H1 (cell line): Measurements from ENCODE around the gene SKAP2. TPM values are rescaled to one million over a fixed set of nuclear protein-coding genes. Genes with fewer than 3 reads are reported as not detected.

ENCODE experiments used
- CTCF ChIA-PET: fragments of 300-600 bp; sonication (Branson Sonifier 250); formaldehyde crosslinking; loops from one replicate; lab custom pipeline; 2021; ENCODE audit not compliant: partially characterized antibody; lab: Charles Lee
- POLR2A ChIA-PET: fragments of 300-600 bp; sonication (Branson Sonifier 250); formaldehyde crosslinking; loops from one replicate; lab custom pipeline; 2021; ENCODE audit warnings: inconsistent platforms; ENCODE audit not compliant: partially characterized antibody; lab: Charles Lee
- DNase-seq, 2 experiments: peaks; one replicate each; pipeline versions ENCODE4 v3.0.0 to v3.0.0-alpha.2; 2010 to 2022; ENCODE audit warnings: low spot score in 2 of 2, low read depth in 1 of 2, mixed read lengths in 1 of 2
- FAIRE-seq: peaks from 2 replicates; lab custom pipeline; 2011; peaks lifted over from hg19 to GRCh38; lab: Jason Lieb, UNC
- H2AFZ ChIP-seq: 2 replicates; pipeline ENCODE4 v1.8.1; 2012; ENCODE audit warnings: low read length, inconsistent platforms
- H2AK5ac ChIP-seq: 2 replicates; pipeline ENCODE4 v1.6.1; 2013; ENCODE audit warnings: low read depth, low read length
- H2BK120ac ChIP-seq: replicated peaks from 2 replicates; pipeline ENCODE3; 2013; ENCODE audit warnings: low read depth, low read length, inconsistent platforms
- H2BK12ac ChIP-seq: 2 replicates; pipeline ENCODE4 v1.6.1; 2013; ENCODE audit warnings: low read depth, low read length
- H2BK15ac ChIP-seq: 2 replicates; pipeline ENCODE4 v1.6.1; 2013; ENCODE audit warnings: low read length
- H2BK20ac ChIP-seq: 2 replicates; pipeline ENCODE4 v1.6.1; 2013; ENCODE audit warnings: low read length
- H2BK5ac ChIP-seq: 2 replicates; pipeline ENCODE4 v1.6.1; 2013; ENCODE audit warnings: low read depth, low read length
- H3K14ac ChIP-seq: 2 replicates; pipeline ENCODE4 v1.6.1; 2013; ENCODE audit warnings: inconsistent platforms; ENCODE audit not compliant: insufficient read length
- H3K18ac ChIP-seq: 2 replicates; pipeline ENCODE4 v1.6.1; 2013; ENCODE audit warnings: low read length; ENCODE audit errors: extremely low read depth
- H3K23ac ChIP-seq: 2 replicates; pipeline ENCODE4 v1.6.1; 2013; ENCODE audit warnings: inconsistent platforms; ENCODE audit not compliant: insufficient read length
- H3K23me2 ChIP-seq: 2 replicates; pipeline ENCODE4 v1.6.1; 2013; ENCODE audit warnings: low read depth, low read length
- H3K27ac ChIP-seq: 2 replicates; pipeline ENCODE4 v1.6.1; 2011; ENCODE audit warnings: low read depth, low read length, inconsistent platforms
- H3K27me3 ChIP-seq, 4 experiments: replicated peaks in 1 of 4; 1 replicate in 1 of 4; 2 replicates in 3 of 4; pipeline versions ENCODE4 v1.6.1 to v1.8.1; 2011 to 2013; ENCODE audit warnings: low read length in 3 of 4, mild to moderate bottlenecking in 3 of 4, inconsistent platforms in 2 of 4, mixed read lengths in 2 of 4, moderate library complexity in 1 of 4; ENCODE audit not compliant: control insufficient read depth in 3 of 4, insufficient read depth in 3 of 4; ENCODE audit errors: extremely low read depth in 1 of 4
- H3K36me3 ChIP-seq, 4 experiments: 2 replicates each; pipeline versions ENCODE4 v1.6.1 to v1.8.1; 2011 to 2013; ENCODE audit warnings: mild to moderate bottlenecking in 4 of 4, low read length in 3 of 4, moderate library complexity in 2 of 4, control low read depth in 1 of 4, inconsistent platforms in 1 of 4; ENCODE audit not compliant: insufficient read depth in 4 of 4, control insufficient read depth in 2 of 4
- H3K4ac ChIP-seq: replicated peaks from 2 replicates; pipeline ENCODE3; 2013; ENCODE audit warnings: low read length, low read depth, mixed read lengths, inconsistent platforms; ENCODE audit not compliant: insufficient read length
- H3K4me1 ChIP-seq, 4 experiments: replicated peaks in 1 of 4; 1 replicate in 1 of 4; 2 replicates in 3 of 4; pipeline versions ENCODE4 v1.6.1 to v1.8.1; 2011 to 2013; ENCODE audit warnings: low read length in 3 of 4, inconsistent platforms in 2 of 4, mixed read lengths in 1 of 4; ENCODE audit not compliant: insufficient read depth in 4 of 4, control insufficient read depth in 3 of 4
- H3K4me2 ChIP-seq, 2 experiments: 2 replicates each; pipeline versions ENCODE4 v1.6.1 to v1.8.1; 2011 to 2013; ENCODE audit warnings: low read depth in 2 of 2, low read length in 2 of 2, control low read depth in 1 of 2, inconsistent platforms in 1 of 2, mild to moderate bottlenecking in 1 of 2; ENCODE audit not compliant: insufficient read depth in 1 of 2
- H3K4me3 ChIP-seq, 4 experiments: fragments of 200-600, 300-600 bp in 1 of 4; sonication (generic), shearing (Covaris generic), sonication (Bioruptor Twin) in 1 of 4; 2 replicates each; pipeline versions ENCODE4 v1.5.1 to v1.8.1; 2011 to 2016; ENCODE audit warnings: low read length in 4 of 4, low read depth in 3 of 4, control low read depth in 2 of 4, inconsistent platforms in 2 of 4, mild to moderate bottlenecking in 2 of 4, mixed read lengths in 1 of 4, moderate library complexity in 1 of 4; ENCODE audit not compliant: insufficient read depth in 2 of 4; ENCODE audit errors: extremely low read depth in 1 of 4
- H3K56ac ChIP-seq: replicated peaks from 2 replicates; pipeline ENCODE3; 2013; ENCODE audit warnings: low read depth, mild to moderate bottlenecking, mixed read lengths, low read length, inconsistent platforms; ENCODE audit not compliant: insufficient read length
- H3K79me1 ChIP-seq: 2 replicates; pipeline ENCODE4 v1.6.1; 2013; ENCODE audit warnings: low read depth, low read length, control low read depth
- H3K79me2 ChIP-seq, 2 experiments: 2 replicates each; pipeline versions ENCODE4 v1.6.1 to v1.8.1; 2012 to 2013; ENCODE audit warnings: low read length in 2 of 2, mild to moderate bottlenecking in 2 of 2, inconsistent platforms in 1 of 2; ENCODE audit not compliant: insufficient read depth in 2 of 2, control insufficient read depth in 1 of 2
- H3K9ac ChIP-seq, 4 experiments: replicated peaks in 1 of 4; 1 replicate in 1 of 4; 2 replicates in 3 of 4; pipeline versions ENCODE4 v1.6.1 to v1.8.1; 2011 to 2013; ENCODE audit warnings: low read depth in 3 of 4, low read length in 3 of 4, control low read depth in 2 of 4, mild to moderate bottlenecking in 2 of 4, moderate library complexity in 2 of 4, inconsistent platforms in 1 of 4; ENCODE audit errors: extremely low read depth in 1 of 4
- H3K9me3 ChIP-seq, 2 experiments: 2 replicates each; pipeline versions ENCODE4 v1.6.1 to v1.8.1; 2012 to 2013; ENCODE audit warnings: mild to moderate bottlenecking in 2 of 2, moderate library complexity in 2 of 2, control low read depth in 1 of 2, inconsistent platforms in 1 of 2, low read depth in 1 of 2, low read length in 1 of 2, mixed read lengths in 1 of 2; ENCODE audit not compliant: insufficient read depth in 2 of 2
- H4K20me1 ChIP-seq, 2 experiments: replicated peaks in 1 of 2; 2 replicates each; pipeline versions ENCODE3 to v1.8.1; 2011 to 2013; ENCODE audit warnings: inconsistent platforms in 2 of 2, low read length in 2 of 2, mild to moderate bottlenecking in 1 of 2; ENCODE audit not compliant: insufficient read depth in 2 of 2, control insufficient read depth in 1 of 2
- H4K5ac ChIP-seq: 2 replicates; pipeline ENCODE4 v1.6.1; 2013; ENCODE audit warnings: low read length, low read depth, mixed read lengths, inconsistent platforms; ENCODE audit not compliant: insufficient read length
- H4K8ac ChIP-seq: 2 replicates; pipeline ENCODE4 v1.8.0; 2013; ENCODE audit warnings: mild to moderate bottlenecking, moderate library complexity, low read length, inconsistent platforms; ENCODE audit not compliant: insufficient read depth; ENCODE audit errors: extremely low read depth
- H4K91ac ChIP-seq: replicated peaks from 2 replicates; pipeline ENCODE3; 2013; ENCODE audit warnings: low read length, mixed read lengths, inconsistent platforms; ENCODE audit not compliant: insufficient read length
- CBX5 ChIP-seq: fragments of 300-800, 300-1000 bp; sonication (generic); IDR thresholded peaks from 2 replicates; pipeline ENCODE4 v1.7.1; 2016; ENCODE audit warnings: antibody characterized with exemption, low read length, low read depth
- WGBS, 2 experiments: shearing (Covaris generic) in 1 of 2; methylation state at CpG; one replicate each; pipeline versions ENCODE4 v1.1.6 to v1.1.7; 2013 to 2015; ENCODE audit warnings: low lambda C conversion rate in 2 of 2, mixed read lengths in 2 of 2, inconsistent platforms in 1 of 2, low coverage in 1 of 2, missing lambda C conversion rate in 1 of 2; ENCODE audit not compliant: insufficient replicate concordance in 2 of 2, insufficient coverage in 1 of 2, insufficient read length in 1 of 2; ENCODE audit errors: extremely low coverage in 1 of 2, missing lambda C conversion rate in 1 of 2; 5-methylcytosine and 5-hydroxymethylcytosine counted together
- polyA plus RNA-seq, 7 experiments: library from polyadenylated mRNA; depleted of rRNA in 3 of 7; stranded (reverse) in 5 of 7; unstranded in 2 of 7; fragments of >200 nt in 5 of 7; fragments of 200-250 nt in 2 of 7; gene quantifications; 1 replicate in 5 of 7; 2 replicates in 1 of 7; 4 replicates in 1 of 7; pipeline versions ENCODE4 v1.2.1 to v1.2.3, GENCODE V29; 2011 to 2013; ENCODE audit warnings: missing spikeins in 2 of 7, mixed read lengths in 2 of 7
- total RNA-seq: library from RNA; stranded (reverse); fragmentation: NEBNext Ultra II Directional; extraction: Animal tissue kit (Norgen Biotek cat#: 25700); gene quantifications from 2 replicates; pipeline ENCODE4 v1.2.1, GENCODE V29; 2021

The SKAP2 gene
- total and polyA plus RNA-seq, 2 of the 8 experiments (the other 6 are each of a cell fraction or from before 2014, with no cell fraction given) = 0.53 to 5.1 TPM

DNA sequence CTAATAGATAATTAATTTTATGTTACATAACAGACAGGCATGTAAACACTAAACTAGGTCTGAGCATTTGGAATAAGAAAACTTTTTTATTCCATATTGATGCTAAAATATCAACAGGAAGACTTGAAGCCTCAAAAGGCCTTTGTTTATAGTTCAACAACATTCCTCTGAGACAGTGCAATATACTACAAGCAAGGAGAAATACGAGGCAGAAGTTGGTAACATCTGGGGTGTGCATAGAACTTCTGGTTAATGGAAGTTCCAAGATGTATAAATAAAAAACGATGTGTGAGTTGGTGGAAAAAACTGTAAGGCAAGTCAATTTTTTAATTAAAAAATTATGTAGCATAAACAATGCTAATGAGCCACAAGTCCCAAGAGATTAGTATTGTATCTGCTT, 139.6 kb downstream of the SKAP2 start:
- H4K20me1 ChIP-seq = no peaks in the 10 kb centered on the region
- CTCF ChIA-PET = no interaction called here
- no peak overlapping the region for H2AFZ ChIP-seq
- H4K5ac ChIP-seq = no peak overlapping the region
- H3K27ac ChIP-seq = no peak overlapping the region
- no peaks in the 10 kb centered on the region for H3K79me1 ChIP-seq
- no peak overlapping the region for H2BK120ac ChIP-seq
- no peak overlapping the region for H2BK15ac ChIP-seq
- H2BK5ac ChIP-seq = no peak overlapping the region
- H4K91ac ChIP-seq = no peak overlapping the region
- no peak overlapping the region for H3K14ac ChIP-seq
- H3K4me3 ChIP-seq = no peak overlapping the region
- H3K9ac ChIP-seq = no peak overlapping the region
- no peak overlapping the region for H3K23ac ChIP-seq
- WGBS, 2 experiments = 57% methylated on average over 2 of the region's 2 CpGs; no CpG with 5 or more reads in 1 of the 2 experiments
- no peak for TF ChIP-seq CBX5
- TF ChIP-seq, all 59 proteins: peak for 0
- Histone ChIP-seq H3K27me3 (no peaks in the 10 kb centered on the region), H2BK20ac (no peak overlapping the region), H3K23me2 (no peaks in the 10 kb centered on the region), H3K36me3 (no peaks in the 10 kb centered on the region), H3K56ac (no peak overlapping the region), H2BK12ac (no peak overlapping the region), H3K4ac (no peak overlapping the region), H3K9me3 (no peaks in the 10 kb centered on the region), H4K8ac (no peak overlapping the region), H2AK5ac (no peak overlapping the region), H3K4me1 (no peaks in the 10 kb centered on the region), H3K4me2 (no peak overlapping the region), H3K79me2 (no peaks in the 10 kb centered on the region), H3K18ac (no peak overlapping the region)
- no peak for FAIRE-seq
- DNase-seq = no peak
- POLR2A ChIA-PET = no interaction called here
